Esophagus squamous epithelium (tissue), 5 donors: ENCODE data around the gene VKORC1. TPM values are rescaled to one million over a fixed set of nuclear protein-coding genes. Genes with fewer than 3 reads are reported as not detected.

Experiments
- DNase-seq: peaks from one replicate; lab custom pipeline; 2025; lab: John Stamatoyannopoulos, UW
- H3K27ac ChIP-seq, 4 donors: fragments of 200-600 bp; sonication (generic); one replicate each; pipeline ENCODE4 v1.5.1; 2016 to 2019; ENCODE audit warnings: mild to moderate bottlenecking in 1 of 4
- H3K27me3 ChIP-seq, 4 donors: fragments of 200-600 bp; sonication (generic); 1 replicate in 3 of 4; 2 replicates in 1 of 4; pipeline versions ENCODE4 v1.5.1 to v1.6.0; 2017 to 2021; ENCODE audit warnings: antibody characterized with exemption in 1 of 4
- H3K36me3 ChIP-seq, 3 donors: fragments of 200-600 bp; sonication (generic); one replicate each; pipeline ENCODE4 v1.5.1; 2016 to 2019
- H3K4me1 ChIP-seq, 3 donors: fragments of 200-600 bp; sonication (generic); one replicate each; pipeline ENCODE4 v1.5.1; 2017 to 2019
- H3K4me3 ChIP-seq, 4 donors: fragments of 200-600 bp; sonication (generic); 1 replicate in 3 of 4; 2 replicates in 1 of 4; pipeline ENCODE4 v1.5.1; 2016 to 2019; ENCODE audit warnings: mild to moderate bottlenecking in 2 of 4, moderate library complexity in 1 of 4
- H3K9me3 ChIP-seq, 3 donors: fragments of 200-600 bp; sonication (generic); one replicate each; pipeline ENCODE4 v1.5.1; 2016 to 2019
- POLR2A ChIP-seq, 4 donors: fragments of 450-650 bp; IDR thresholded peaks; one replicate each; pipeline ENCODE4 v1.6.1; 2017; ENCODE audit warnings: antibody characterized with exemption in 4 of 4, mild to moderate bottlenecking in 4 of 4, moderate library complexity in 3 of 4
- WGBS, 2 donors: methylation state at CpG; one replicate each; pipeline ENCODE4 v1.1.5; 2018; 5-methylcytosine and 5-hydroxymethylcytosine counted together
- intact Hi-C: fragments of 100-400 bp; cut with DNase I; formaldehyde crosslinking; loops from one replicate; pipeline ENCODE4 v1.15.0; 2022
- total RNA-seq, 4 donors: library from RNA; depleted of rRNA; stranded (reverse); fragments of >200 nt; gene quantifications; one replicate each; pipeline ENCODE4 v1.1.0, GENCODE V29; 2016
- TF ChIP-seq, protein P1 (sequence below), 6 experiments: fragments of 450-650 bp in 4 of 6; fragments of 200-600 bp in 2 of 6; sonication (generic) in 2 of 6; IDR thresholded peaks; one replicate each; pipeline ENCODE4 v1.5.1; 2016 to 2019; ENCODE audit warnings: antibody characterized with exemption in 6 of 6, mild to moderate bottlenecking in 4 of 6, moderate library complexity in 4 of 6
- donor health status: DM: yes; HTN: yes; CAD: no.

Gene VKORC1
- total RNA-seq, 4 donors from 2014 or later, result 27.6 to 56.6 (median 44.0) TPM

DNA sequence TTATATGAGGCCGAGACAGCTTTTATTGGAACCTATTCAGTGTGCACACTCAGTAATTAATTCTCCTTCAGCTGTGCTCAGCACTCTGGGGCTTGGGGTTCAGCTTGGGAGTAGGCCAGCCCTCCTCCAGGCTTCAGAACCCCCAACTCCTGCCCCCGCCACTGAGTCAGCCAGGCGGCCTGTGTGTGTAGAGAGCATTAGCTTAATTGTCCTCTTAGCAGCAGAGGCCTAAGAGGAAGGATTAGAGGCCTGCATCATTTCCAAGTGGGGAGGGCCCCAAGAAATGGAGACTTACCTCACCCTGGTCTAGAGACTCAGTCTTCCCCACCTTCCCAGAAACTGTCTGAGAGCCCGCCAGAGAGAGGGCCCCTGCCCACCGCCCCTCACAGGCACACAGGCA lies 6.6 kb downstream of the VKORC1 start:
- no peak for DNase-seq
- intact Hi-C loops, result no loop called here
- Histone ChIP-seq H3K27ac (no peak overlapping the region), H3K4me3 (no peak overlapping the region), H3K27me3 (no peaks in the 10 kb centered on the region), H3K9me3 (no peaks in the 10 kb centered on the region), H3K36me3 (peaks cover 7 to 84% (median 17%) of the 10 kb centered on the region in 3 donors), H3K4me1 (peaks cover 0 to 5% (median 2%) of the 10 kb centered on the region in 3 donors)
- 63 to 75% methylated on average over 1 to 3 of the region's 5 CpGs for WGBS, 2 donors
- TF ChIP-seq, protein P1, sequence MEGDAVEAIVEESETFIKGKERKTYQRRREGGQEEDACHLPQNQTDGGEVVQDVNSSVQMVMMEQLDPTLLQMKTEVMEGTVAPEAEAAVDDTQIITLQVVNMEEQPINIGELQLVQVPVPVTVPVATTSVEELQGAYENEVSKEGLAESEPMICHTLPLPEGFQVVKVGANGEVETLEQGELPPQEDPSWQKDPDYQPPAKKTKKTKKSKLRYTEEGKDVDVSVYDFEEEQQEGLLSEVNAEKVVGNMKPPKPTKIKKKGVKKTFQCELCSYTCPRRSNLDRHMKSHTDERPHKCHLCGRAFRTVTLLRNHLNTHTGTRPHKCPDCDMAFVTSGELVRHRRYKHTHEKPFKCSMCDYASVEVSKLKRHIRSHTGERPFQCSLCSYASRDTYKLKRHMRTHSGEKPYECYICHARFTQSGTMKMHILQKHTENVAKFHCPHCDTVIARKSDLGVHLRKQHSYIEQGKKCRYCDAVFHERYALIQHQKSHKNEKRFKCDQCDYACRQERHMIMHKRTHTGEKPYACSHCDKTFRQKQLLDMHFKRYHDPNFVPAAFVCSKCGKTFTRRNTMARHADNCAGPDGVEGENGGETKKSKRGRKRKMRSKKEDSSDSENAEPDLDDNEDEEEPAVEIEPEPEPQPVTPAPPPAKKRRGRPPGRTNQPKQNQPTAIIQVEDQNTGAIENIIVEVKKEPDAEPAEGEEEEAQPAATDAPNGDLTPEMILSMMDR (IDR thresholded peaks at IDR 0.05), result no peak
- TF ChIP-seq POLR2A (IDR thresholded peaks at IDR 0.05), result no peak

DNA sequence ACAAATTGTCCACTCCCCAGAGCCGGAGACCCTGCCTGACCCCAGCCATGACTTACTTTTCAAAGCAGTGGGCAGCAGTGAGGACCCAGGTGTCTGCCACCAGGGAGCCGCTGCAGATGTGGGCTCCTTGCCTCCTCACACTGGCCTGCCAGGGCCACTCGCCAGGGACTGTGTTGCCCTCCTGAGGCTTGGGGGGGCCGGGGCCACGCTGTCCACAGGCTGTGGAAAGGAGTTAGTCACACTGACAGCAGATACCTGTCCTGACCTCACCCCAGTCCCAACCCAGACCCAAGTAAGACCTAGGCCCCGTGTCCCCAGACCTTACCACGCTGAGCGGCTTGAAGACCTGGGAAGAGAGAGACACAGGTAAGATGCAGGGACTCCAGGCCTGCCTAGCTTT lies 7.1 kb downstream of the VKORC1 start:
- intact Hi-C loops, result no loop called here
- Histone ChIP-seq H3K27ac (no peak overlapping the region), H3K9me3 (no peaks in the 10 kb centered on the region), H3K4me1 (peaks cover 0 to under 1% (median 0%) of the 10 kb centered on the region in 3 donors), H3K4me3 (no peak overlapping the region), H3K27me3 (no peaks in the 10 kb centered on the region), H3K36me3 (peaks cover 7 to 89% (median 17%) of the 10 kb centered on the region in 3 donors)
- TF ChIP-seq POLR2A (IDR thresholded peaks at IDR 0.05), result no peak
- TF ChIP-seq, protein P1 (IDR thresholded peaks at IDR 0.05), result no peak
- DNase-seq, result no peak
- WGBS, 2 donors, result 80 to 92% methylated on average over 1 to 4 of the region's 8 CpGs

DNA sequence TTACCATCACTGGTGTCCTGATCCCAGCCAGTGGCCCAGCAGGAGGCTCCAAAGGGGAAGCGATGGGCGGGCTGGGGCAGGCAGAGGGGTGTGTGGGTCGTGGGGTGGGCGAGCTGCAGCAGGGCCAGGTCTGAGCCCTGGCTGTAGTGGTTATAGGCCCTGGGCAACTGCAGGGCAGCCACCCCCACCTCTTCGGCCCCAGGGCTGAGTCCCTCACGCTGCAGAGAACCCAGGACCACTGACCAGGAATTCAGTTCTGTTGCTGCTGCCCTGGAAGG lies 8.0 kb downstream of the VKORC1 start:
- no peak for TF ChIP-seq POLR2A (IDR thresholded peaks at IDR 0.05)
- TF ChIP-seq, protein P1 (IDR thresholded peaks at IDR 0.05), result no peak
- no peak overlapping the region for H3K4me3 ChIP-seq
- no peaks in the 10 kb centered on the region for H3K9me3 ChIP-seq
- H3K4me1 ChIP-seq, result peaks cover 0 to 9% (median 2%) of the 10 kb centered on the region in 3 donors
- peaks cover 7 to 96% (median 18%) of the 10 kb centered on the region in 3 donors for H3K36me3 ChIP-seq
- intact Hi-C loops, result no loop called here
- no peak for DNase-seq
- no peak overlapping the region for H3K27ac ChIP-seq
- no peaks in the 10 kb centered on the region for H3K27me3 ChIP-seq
- WGBS, 2 donors, result 76% methylated on average over 3 of the region's 6 CpGs; no CpG with 5 or more reads in 1 of the 2 donors

DNA sequence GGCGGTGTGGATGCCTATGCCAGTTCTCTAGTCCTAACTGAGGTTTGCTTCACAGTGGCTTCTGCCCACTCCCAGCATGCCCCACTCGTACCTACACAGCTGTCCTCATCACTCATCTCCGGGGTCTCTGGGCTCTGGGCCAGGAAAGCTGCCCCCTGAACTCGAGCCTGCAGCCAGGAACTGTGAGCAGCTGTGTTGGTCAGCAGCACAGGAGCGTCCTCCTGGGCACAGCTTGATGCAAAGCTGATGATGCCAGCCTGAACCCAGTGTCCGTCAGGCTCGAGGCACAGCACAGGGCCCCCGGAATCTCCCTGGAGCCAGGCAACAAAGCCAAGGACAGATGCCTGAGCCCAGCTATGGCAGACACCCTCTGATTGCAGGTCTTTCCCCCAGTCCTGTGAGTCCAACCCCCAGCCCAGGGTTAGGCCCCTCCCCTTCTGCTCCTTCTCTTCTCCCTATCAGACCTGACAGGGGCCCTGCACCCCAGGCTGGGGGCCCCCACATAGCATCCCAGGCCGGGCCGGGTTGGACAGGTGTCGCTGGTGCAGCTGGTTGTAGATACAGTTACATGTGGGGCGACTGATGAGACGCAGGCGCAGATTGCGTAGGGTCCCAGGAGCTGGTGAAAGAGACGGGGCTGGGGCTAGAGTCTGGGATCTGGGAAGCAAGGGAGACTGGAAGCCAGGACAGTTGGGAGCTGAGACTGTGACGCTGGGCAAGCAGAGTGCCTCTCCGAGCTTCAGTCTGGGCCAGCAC lies 8.5 kb downstream of the VKORC1 start:
- Histone ChIP-seq H3K36me3 (peaks cover 7 to 96% (median 21%) of the 10 kb centered on the region in 3 donors), H3K4me3 (no peak overlapping the region), H3K4me1 (peaks cover 0 to 15% (median 2%) of the 10 kb centered on the region in 3 donors), H3K27me3 (no peaks in the 10 kb centered on the region), H3K9me3 (no peaks in the 10 kb centered on the region), H3K27ac (no peak overlapping the region)
- TF ChIP-seq, protein P1 (IDR thresholded peaks at IDR 0.05), result no peak
- no peak for TF ChIP-seq POLR2A (IDR thresholded peaks at IDR 0.05)
- intact Hi-C loops, result no loop called here
- 91 to 94% methylated on average over 8 to 9 of the region's 18 CpGs for WGBS, 2 donors
- no peak for DNase-seq

DNA sequence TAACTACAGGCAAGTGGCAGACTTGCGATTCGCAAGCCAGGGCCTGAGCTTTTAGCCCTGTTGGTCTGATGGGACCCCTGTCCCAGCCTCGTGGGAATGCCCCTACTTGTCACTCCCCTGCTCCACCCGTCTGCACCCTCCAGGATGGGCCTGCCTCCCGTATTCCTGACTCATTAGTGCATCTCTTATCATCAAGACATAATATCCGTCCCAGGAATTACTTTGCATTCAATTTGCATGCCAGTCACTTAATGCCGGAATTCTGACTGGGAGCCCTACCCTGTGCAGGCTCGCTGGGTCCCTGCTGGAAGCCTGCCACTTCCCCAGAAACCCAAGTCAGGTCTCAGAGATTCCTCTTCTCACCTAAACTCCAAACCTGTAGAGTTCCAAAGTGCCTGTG lies 9.2 kb downstream of the VKORC1 start:
- H3K4me3 ChIP-seq, result no peak overlapping the region
- TF ChIP-seq, protein P1 (IDR thresholded peaks at IDR 0.05), result no peak
- no peak for TF ChIP-seq POLR2A (IDR thresholded peaks at IDR 0.05)
- peaks cover 0 to 16% (median 2%) of the 10 kb centered on the region in 3 donors for H3K4me1 ChIP-seq
- peaks cover 5 to 96% (median 21%) of the 10 kb centered on the region in 3 donors for H3K36me3 ChIP-seq
- intact Hi-C loops, result no loop called here
- H3K27ac ChIP-seq, result no peak overlapping the region
- H3K9me3 ChIP-seq, result no peaks in the 10 kb centered on the region
- no peaks in the 10 kb centered on the region for H3K27me3 ChIP-seq
- WGBS, 2 donors, result 38 to 66% methylated on average over 8 of the region's 8 CpGs
- DNase-seq, result no peak
